Measurements from ENCODE around the gene OR6C1. TPM values are rescaled to one million over a fixed set of nuclear protein-coding genes. Genes with fewer than 3 reads are reported as not detected.

OR6C1 gene
- total and polyA plus RNA-seq, 2 of the 8 experiments (the other 6 are each of a cell fraction or from before 2014, with no cell fraction given), result not detected

- H3K56ac ChIP-seq (replicated peaks; ENCODE audit: insufficient read length, low read depth, low read length), result no peak within 1 kb of the TSS
- H3K4me3 ChIP-seq (ENCODE audit: extremely low read depth in 1 of 4, insufficient read depth in 2 of 4, low read depth in 3 of 4, low read length in 4 of 4), result no peak within 1 kb of the TSS
- no peaks in the 10 kb centered on the region for H3K9me3 ChIP-seq (ENCODE audit: insufficient read depth in 2 of 2, low read depth in 1 of 2, low read length in 1 of 2)
- no peak within 1 kb of the TSS for H4K91ac ChIP-seq (replicated peaks; ENCODE audit: insufficient read length, low read length)
- no peak within 1 kb of the TSS for H4K8ac ChIP-seq (ENCODE audit: extremely low read depth, insufficient read depth, low read length)
- ChIA-PET POLR2A (ENCODE audit: partially characterized antibody) (no interaction called here), CTCF (ENCODE audit: partially characterized antibody) (no interaction called here)
- no peak within 1 kb of the TSS for H2BK12ac ChIP-seq (ENCODE audit: low read depth, low read length)
- H2BK120ac ChIP-seq (replicated peaks; ENCODE audit: low read depth, low read length), result no peak within 1 kb of the TSS
- no peaks in the 10 kb centered on the region for H4K20me1 ChIP-seq (replicated peaks in 1 of 2; ENCODE audit: control insufficient read depth in 1 of 2, insufficient read depth in 2 of 2, low read length in 2 of 2)
- no peaks in the 10 kb centered on the region for H3K79me2 ChIP-seq (ENCODE audit: control insufficient read depth in 1 of 2, insufficient read depth in 2 of 2, low read length in 2 of 2)
- no peaks in the 10 kb centered on the region for H3K4me1 ChIP-seq (replicated peaks in 1 of 4; ENCODE audit: control insufficient read depth in 3 of 4, insufficient read depth in 4 of 4, low read length in 3 of 4)
- H3K4ac ChIP-seq (replicated peaks; ENCODE audit: insufficient read length, low read depth, low read length), result no peak within 1 kb of the TSS
- H2BK5ac ChIP-seq (ENCODE audit: low read depth, low read length), result no peak within 1 kb of the TSS
- FAIRE-seq, result no peak
- TF ChIP-seq HDAC6 (IDR thresholded peaks at IDR 0.05; ENCODE audit: low read depth, low read length) (no peak), E2F6 (IDR thresholded peaks at IDR 0.05) (no peak), POU5F1 (IDR thresholded peaks at IDR 0.05; ENCODE audit: low read depth, low read length) (no peak), KDM1A (IDR thresholded peaks at IDR 0.05; ENCODE audit: borderline replicate concordance, low read length) (no peak), HDAC2 (IDR thresholded peaks at IDR 0.05; ENCODE audit: borderline replicate concordance in 1 of 2, low read depth in 2 of 2, low read length in 2 of 2) (no peak), POLR2A (IDR thresholded peaks at IDR 0.05; ENCODE audit: control extremely low read depth in 1 of 2, low read depth in 2 of 2, low read length in 2 of 2) (no peak), POLR2AphosphoS5 (IDR thresholded peaks at IDR 0.05; ENCODE audit: low read depth, low read length) (no peak), RNF2 (IDR thresholded peaks at IDR 0.05; ENCODE audit: borderline replicate concordance, low read depth, low read length, missing control alignments, poor library complexity, severe bottlenecking) (no peak), TAF1 (IDR thresholded peaks at IDR 0.05; ENCODE audit: low read depth, low read length) (no peak), CBX8 (IDR thresholded peaks at IDR 0.05; ENCODE audit: borderline replicate concordance, low read depth, low read length) (no peak)
- DNase-seq (ENCODE audit: low read depth in 1 of 2, low spot score in 2 of 2), result no peak
- no peaks in the 10 kb centered on the region for H3K79me1 ChIP-seq (ENCODE audit: low read depth, low read length)
- H3K14ac ChIP-seq (ENCODE audit: insufficient read length), result no peak within 1 kb of the TSS
- H4K5ac ChIP-seq (ENCODE audit: insufficient read length, low read depth, low read length), result no peak within 1 kb of the TSS
- no peak within 1 kb of the TSS for H3K4me2 ChIP-seq (ENCODE audit: insufficient read depth in 1 of 2, low read depth in 2 of 2, low read length in 2 of 2)
- no peak within 1 kb of the TSS for H3K27ac ChIP-seq (ENCODE audit: low read depth, low read length)
- H3K18ac ChIP-seq (ENCODE audit: extremely low read depth, low read length), result no peak within 1 kb of the TSS
- 85% methylated on average over 4 of the region's 4 CpGs; no CpG with 5 or more reads in 1 of the 2 experiments for WGBS, 2 experiments (ENCODE audit: extremely low coverage in 1 of 2, insufficient coverage in 1 of 2, insufficient read length in 1 of 2, insufficient replicate concordance in 2 of 2, low coverage in 1 of 2, low lambda C conversion rate in 2 of 2, missing lambda C conversion rate in 1 of 2)
- no peak within 1 kb of the TSS for H2AK5ac ChIP-seq (ENCODE audit: low read depth, low read length)
- H3K27me3 ChIP-seq (replicated peaks in 1 of 4; ENCODE audit: control insufficient read depth in 3 of 4, extremely low read depth in 1 of 4, insufficient read depth in 3 of 4, low read length in 3 of 4), result no peaks in the 10 kb centered on the region
- H3K9ac ChIP-seq (replicated peaks in 1 of 4; ENCODE audit: extremely low read depth in 1 of 4, low read depth in 3 of 4, low read length in 3 of 4), result no peak within 1 kb of the TSS
- H3K36me3 ChIP-seq (ENCODE audit: control insufficient read depth in 2 of 4, insufficient read depth in 4 of 4, low read length in 3 of 4), result no peaks in the 10 kb centered on the region
- no peaks in the 10 kb centered on the region for H3K23me2 ChIP-seq (ENCODE audit: low read depth, low read length)
- H3K23ac ChIP-seq (ENCODE audit: insufficient read length), result no peak within 1 kb of the TSS
- H2BK20ac ChIP-seq (ENCODE audit: low read length), result no peak within 1 kb of the TSS
- no peak within 1 kb of the TSS for H2BK15ac ChIP-seq (ENCODE audit: low read length)
- H2AFZ ChIP-seq (ENCODE audit: low read length), result no peak within 1 kb of the TSS
Observed at GRCh38 chr12:55362675-55363074, 48.5 kb downstream of the OR6C1 start, which contains the start of gene OR6C75. OR6C75 (plus strand) TSS chr12:55362975; CDS start chr12:55365111, 2,136 bp downstream.
